B cell (primary cell): ENCODE results near the gene CRAMP1.

Source experiments
- EZH2 ChIP-seq: IDR thresholded peaks from 2 replicates; pipeline ENCODE4 v1.6.1; 2012; ENCODE audit warnings: borderline replicate concordance, low read depth, mild to moderate bottlenecking, moderate library complexity, low read length; ENCODE audit not compliant: insufficient read depth, poor library complexity, severe bottlenecking
- TF ChIP-seq, protein P1 (sequence below): fragments of 200-600 bp; IDR thresholded peaks from one replicate; pipeline ENCODE4 v1.8.0; 2022; ENCODE audit warnings: antibody characterized with exemption, mild to moderate bottlenecking

DNA sequence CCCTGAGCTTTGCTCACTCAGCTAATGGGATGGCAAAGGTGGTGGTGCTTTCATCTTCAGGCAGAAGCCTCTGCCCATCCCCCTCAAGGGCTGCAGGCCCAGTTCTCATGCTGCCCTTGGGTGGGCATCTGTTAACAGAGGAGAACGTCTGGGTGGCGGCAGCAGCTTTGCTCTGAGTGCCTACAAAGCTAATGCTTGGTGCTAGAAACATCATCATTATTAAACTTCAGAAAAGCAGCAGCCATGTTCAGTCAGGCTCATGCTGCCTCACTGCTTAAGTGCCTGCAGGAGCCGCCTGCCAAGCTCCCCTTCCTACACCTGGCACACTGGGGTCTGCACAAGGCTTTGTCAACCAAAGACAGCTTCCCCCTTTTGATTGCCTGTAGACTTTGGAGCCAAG, 88.1 kb downstream of the CRAMP1 start:
- TF ChIP-seq, protein P1, sequence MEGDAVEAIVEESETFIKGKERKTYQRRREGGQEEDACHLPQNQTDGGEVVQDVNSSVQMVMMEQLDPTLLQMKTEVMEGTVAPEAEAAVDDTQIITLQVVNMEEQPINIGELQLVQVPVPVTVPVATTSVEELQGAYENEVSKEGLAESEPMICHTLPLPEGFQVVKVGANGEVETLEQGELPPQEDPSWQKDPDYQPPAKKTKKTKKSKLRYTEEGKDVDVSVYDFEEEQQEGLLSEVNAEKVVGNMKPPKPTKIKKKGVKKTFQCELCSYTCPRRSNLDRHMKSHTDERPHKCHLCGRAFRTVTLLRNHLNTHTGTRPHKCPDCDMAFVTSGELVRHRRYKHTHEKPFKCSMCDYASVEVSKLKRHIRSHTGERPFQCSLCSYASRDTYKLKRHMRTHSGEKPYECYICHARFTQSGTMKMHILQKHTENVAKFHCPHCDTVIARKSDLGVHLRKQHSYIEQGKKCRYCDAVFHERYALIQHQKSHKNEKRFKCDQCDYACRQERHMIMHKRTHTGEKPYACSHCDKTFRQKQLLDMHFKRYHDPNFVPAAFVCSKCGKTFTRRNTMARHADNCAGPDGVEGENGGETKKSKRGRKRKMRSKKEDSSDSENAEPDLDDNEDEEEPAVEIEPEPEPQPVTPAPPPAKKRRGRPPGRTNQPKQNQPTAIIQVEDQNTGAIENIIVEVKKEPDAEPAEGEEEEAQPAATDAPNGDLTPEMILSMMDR, result no peak
- no peak for TF ChIP-seq EZH2
